ENCODE measurements around the gene FBXW9. TPM values are rescaled to one million over a fixed set of nuclear protein-coding genes. Genes with fewer than 3 reads are reported as not detected.
"Not testable (repeated sequence)": the region's sequence is repeated elsewhere in the genome, so short reads cannot be mapped to it uniquely, and the experiment has no call there.

The FBXW9 gene
- total RNA-seq, 2 experiments from 2014 or later, result 7.2 to 8.7 TPM

- CTCF ChIA-PET, result no interaction called here
- H3K9me3 Mint-ChIP-seq, result no peaks in the 10 kb centered on the region
- no peak overlapping the region for H3K4me3 Mint-ChIP-seq
- no peak for DNase-seq
- no peaks in the 10 kb centered on the region for H3K27me3 Mint-ChIP-seq (ENCODE audit: low read depth)
- intact Hi-C loops (cut with micrococcal nuclease), result no loop called here
- H3K4me1 Mint-ChIP-seq (ENCODE audit: low read depth), result no peaks in the 10 kb centered on the region
- H3K36me3 Mint-ChIP-seq (ENCODE audit: low read depth), result peaks cover 32% of the 10 kb centered on the region
- H3K27ac Mint-ChIP-seq, result no peak overlapping the region
Measured at GRCh38 chr19:12646551-12646950, 49.9 kb downstream of the FBXW9 start.

GRCh38 chr19:12643716-12644115, 52.7 kb downstream of the FBXW9 start:
- CTCF ChIA-PET; H3K27me3 Mint-ChIP-seq (ENCODE audit: low read depth); H3K9me3 Mint-ChIP-seq; H3K27ac Mint-ChIP-seq; DNase-seq; H3K4me3 Mint-ChIP-seq; intact Hi-C loops (cut with micrococcal nuclease): not testable (repeated sequence)
- H3K36me3 Mint-ChIP-seq (ENCODE audit: low read depth), result peaks cover 18% of the 10 kb centered on the region
- peaks cover 13% of the 10 kb centered on the region for H3K4me1 Mint-ChIP-seq (ENCODE audit: low read depth)

DNA sequence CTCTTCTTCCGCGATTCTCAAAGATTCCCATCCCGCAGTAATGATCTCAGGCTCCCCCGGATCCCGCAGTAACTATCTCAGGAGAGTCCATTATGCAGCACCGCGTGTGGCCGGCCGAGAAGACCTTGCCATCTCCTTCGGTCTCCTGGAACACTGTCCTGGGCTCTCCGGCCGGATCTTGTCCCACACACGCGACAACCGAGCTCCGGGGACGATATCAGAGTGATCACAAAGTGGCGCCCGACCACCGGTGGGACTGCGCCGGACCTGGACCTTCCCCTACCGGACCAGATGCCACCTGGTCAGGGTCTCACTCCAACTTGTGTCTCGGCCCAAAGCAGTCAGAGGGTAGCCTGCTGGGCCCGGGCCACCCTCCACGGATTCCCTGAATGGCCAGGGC, 53.9 kb downstream of the FBXW9 start:
- intact Hi-C loops (cut with micrococcal nuclease), result no loop called here
- no peak for DNase-seq
- Mint-ChIP-seq H3K4me1 (ENCODE audit: low read depth) (peaks cover 13% of the 10 kb centered on the region), H3K9me3 (no peaks in the 10 kb centered on the region), H3K4me3 (no peak overlapping the region), H3K36me3 (ENCODE audit: low read depth) (peaks cover 12% of the 10 kb centered on the region), H3K27ac (no peak overlapping the region), H3K27me3 (ENCODE audit: low read depth) (no peaks in the 10 kb centered on the region)
- CTCF ChIA-PET, result no interaction called here

GRCh38 chr19:12641456-12641855, 55.0 kb downstream of the FBXW9 start:
- H3K4me1 Mint-ChIP-seq (ENCODE audit: low read depth), result peaks cover 18% of the 10 kb centered on the region
- H3K27me3 Mint-ChIP-seq (ENCODE audit: low read depth), result no peaks in the 10 kb centered on the region
- H3K27ac Mint-ChIP-seq, result no peak overlapping the region
- no peak overlapping the region for H3K4me3 Mint-ChIP-seq
- peaks cover 6% of the 10 kb centered on the region for H3K36me3 Mint-ChIP-seq (ENCODE audit: low read depth)
- DNase-seq, result no peak
- intact Hi-C loops (cut with micrococcal nuclease), result no loop called here
- no peaks in the 10 kb centered on the region for H3K9me3 Mint-ChIP-seq
- CTCF ChIA-PET, result no interaction called here

- peaks cover 24% of the 10 kb centered on the region for H3K4me1 Mint-ChIP-seq (ENCODE audit: low read depth)
- H3K4me3 Mint-ChIP-seq, result peak overlapping the region; percentile 68
- H3K27me3 Mint-ChIP-seq (ENCODE audit: low read depth), result no peaks in the 10 kb centered on the region
- CTCF ChIA-PET, result interaction anchor here (0.6 to 1.5 kb wide), 13 partner anchors 9 to 270 kb away, joined by 3 to 6 read pairs (median 3); partner anchors contain the start of gene TNPO2
- peaks cover 6% of the 10 kb centered on the region for H3K36me3 Mint-ChIP-seq (ENCODE audit: low read depth)
- intact Hi-C loops (cut with micrococcal nuclease), result loop anchor here (1.0 kb wide), 3 partner anchors 26 to 76 kb away; partner anchors contain the start of genes MAN2B1 and WDR83
- no peaks in the 10 kb centered on the region for H3K9me3 Mint-ChIP-seq
- peak overlapping the region; percentile 54 for H3K27ac Mint-ChIP-seq
- DNase-seq, result peak; percentile 94
Measured at GRCh38 chr19:12639901-12640613, 56.4 kb downstream of the FBXW9 start.

Other genes with a start within 250 kb of the FBXW9 start
- gene ZNF709, start 211.8 kb downstream of the FBXW9 start, total RNA-seq, result 1 to 10 TPM; 1.9 to 2.4 TPM
- 1 to 10 TPM; 5.6 to 5.7 TPM for gene ZNF564, start 145.1 kb downstream of the FBXW9 start, total RNA-seq
- gene ZNF490, start 85.8 kb downstream of the FBXW9 start, total RNA-seq, result 1 to 10 TPM; 3.9 to 5.0 TPM
- 10 to 100 TPM; 11.2 to 11.9 TPM for gene ZNF791, start 85.7 kb downstream of the FBXW9 start, total RNA-seq
- 100 to 1,000 TPM; 120 to 131 TPM for gene MAN2B1, start 29.9 kb downstream of the FBXW9 start, total RNA-seq
- 10 to 100 TPM; 14.9 to 16.2 TPM for gene WDR83, start 29.8 kb downstream of the FBXW9 start, total RNA-seq
- gene DHPS, start 14.8 kb downstream of the FBXW9 start, total RNA-seq, result 100 to 1,000 TPM; 131 to 149 TPM
- gene GNG14, start 8.6 kb downstream of the FBXW9 start, total RNA-seq, result not detected
- gene TNPO2, start 27.3 kb upstream of the FBXW9 start, total RNA-seq, result 10 to 100 TPM; 80.7 to 81.1 TPM
- gene TRIR, start 38.1 kb upstream of the FBXW9 start, total RNA-seq, result 100 to 1,000 TPM; 119 to 126 TPM
- gene GET3, start 40.9 kb upstream of the FBXW9 start, total RNA-seq, result 10 to 100 TPM; 47.7 TPM
- not detected for gene BEST2, start 55.2 kb upstream of the FBXW9 start, total RNA-seq
- 10 to 100 TPM; 14.0 to 14.9 TPM for gene HOOK2, start 78.9 kb upstream of the FBXW9 start, total RNA-seq
- gene JUNB, start 94.9 kb upstream of the FBXW9 start, total RNA-seq, result 100 to 1,000 TPM; 292 to 296 TPM
- gene PRDX2, start 105.2 kb upstream of the FBXW9 start, total RNA-seq, result 100 to 1,000 TPM; 237 to 249 TPM
- gene THSD8, start 105.4 kb upstream of the FBXW9 start, total RNA-seq, result 10 to 100 TPM; 41.4 to 43.2 TPM
- 10 to 100 TPM; 54.8 to 55.6 TPM for gene RNASEH2A, start 110.0 kb upstream of the FBXW9 start, total RNA-seq
- not detected for gene RTBDN, start 137.9 kb upstream of the FBXW9 start, total RNA-seq
- gene MAST1, start 141.9 kb upstream of the FBXW9 start, total RNA-seq, result 1 to 10 TPM; 1.2 to 1.5 TPM
- 10 to 100 TPM; 30.9 to 31.6 TPM for gene DNASE2, start 184.8 kb upstream of the FBXW9 start, total RNA-seq
- under 1 TPM; 0.17 to 0.21 TPM for gene KLF1, start 190.6 kb upstream of the FBXW9 start, total RNA-seq
- gene GCDH, start 194.5 kb upstream of the FBXW9 start, total RNA-seq, result 10 to 100 TPM; 36.3 to 38.3 TPM
- gene SYCE2, start 222.7 kb upstream of the FBXW9 start, total RNA-seq, result 1 to 10 TPM; 3.4 to 5.4 TPM
- gene FARSA, start 237.1 kb upstream of the FBXW9 start, total RNA-seq, result 10 to 100 TPM; 77.9 to 82.8 TPM
- 100 to 1,000 TPM; 407 to 431 TPM for gene CALR, start 242.0 kb upstream of the FBXW9 start, total RNA-seq
- 100 to 1,000 TPM; 219 to 223 TPM for gene RAD23A, start 249.2 kb upstream of the FBXW9 start, total RNA-seq